ENCODE data around the gene ZNF223.

ZNF223 gene

DNA sequence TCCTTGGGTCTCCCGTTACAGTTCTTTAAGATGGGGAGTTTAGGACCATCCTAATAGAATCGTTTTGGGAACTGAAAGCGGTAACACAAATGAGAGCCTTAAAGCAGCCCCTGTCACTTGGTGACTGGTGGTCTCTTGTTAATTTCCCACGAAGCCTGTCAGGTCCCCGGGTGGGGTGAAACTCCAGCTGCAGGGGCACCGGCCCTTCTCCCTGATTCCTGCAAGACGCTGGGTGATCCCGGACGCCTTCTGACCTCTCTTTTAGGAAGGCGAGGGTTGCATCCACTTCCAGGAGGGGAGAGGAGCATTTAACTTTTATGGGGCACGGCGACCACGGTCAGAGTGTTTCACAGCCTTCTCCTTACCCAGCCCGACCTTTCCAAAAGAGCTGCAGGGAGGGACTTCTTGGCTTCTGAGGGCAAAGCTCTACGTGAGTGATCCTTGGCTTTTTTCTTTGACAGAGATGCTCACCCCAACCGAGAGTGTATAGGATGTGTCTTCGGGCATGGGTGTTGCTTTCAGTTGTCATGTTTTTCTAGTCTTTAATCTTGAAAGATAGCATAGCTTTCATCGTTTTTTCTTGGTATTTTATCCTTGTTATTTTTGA lies 62.1 kb downstream of the ZNF223 start:
- TF ChIP-seq ZNF8 (CRISPR knock-in tag; IDR thresholded peaks at IDR 0.05) (no peak), SNAI2 (CRISPR knock-in tag; IDR thresholded peaks at IDR 0.05) (no peak), ESRRG (CRISPR knock-in tag; IDR thresholded peaks at IDR 0.05) (no peak), ISL1 (CRISPR knock-in tag; IDR thresholded peaks at IDR 0.05) (no peak), PPARA (CRISPR knock-in tag; IDR thresholded peaks at IDR 0.05; ENCODE audit: borderline replicate concordance) (no peak), ZNF70 (CRISPR knock-in tag; IDR thresholded peaks at IDR 0.05) (no peak), TOX (CRISPR knock-in tag; IDR thresholded peaks at IDR 0.05; ENCODE audit: borderline replicate concordance) (no peak), OSR1 (CRISPR knock-in tag; IDR thresholded peaks at IDR 0.05) (no peak), TCF4 (CRISPR knock-in tag; IDR thresholded peaks at IDR 0.05; ENCODE audit: borderline replicate concordance) (no peak), BACH2 (CRISPR knock-in tag; IDR thresholded peaks at IDR 0.05; ENCODE audit: borderline replicate concordance) (no peak), ARNTL (CRISPR knock-in tag; IDR thresholded peaks at IDR 0.05; ENCODE audit: borderline replicate concordance, low read depth) (no peak)
- TF ChIP-seq, protein P1, sequence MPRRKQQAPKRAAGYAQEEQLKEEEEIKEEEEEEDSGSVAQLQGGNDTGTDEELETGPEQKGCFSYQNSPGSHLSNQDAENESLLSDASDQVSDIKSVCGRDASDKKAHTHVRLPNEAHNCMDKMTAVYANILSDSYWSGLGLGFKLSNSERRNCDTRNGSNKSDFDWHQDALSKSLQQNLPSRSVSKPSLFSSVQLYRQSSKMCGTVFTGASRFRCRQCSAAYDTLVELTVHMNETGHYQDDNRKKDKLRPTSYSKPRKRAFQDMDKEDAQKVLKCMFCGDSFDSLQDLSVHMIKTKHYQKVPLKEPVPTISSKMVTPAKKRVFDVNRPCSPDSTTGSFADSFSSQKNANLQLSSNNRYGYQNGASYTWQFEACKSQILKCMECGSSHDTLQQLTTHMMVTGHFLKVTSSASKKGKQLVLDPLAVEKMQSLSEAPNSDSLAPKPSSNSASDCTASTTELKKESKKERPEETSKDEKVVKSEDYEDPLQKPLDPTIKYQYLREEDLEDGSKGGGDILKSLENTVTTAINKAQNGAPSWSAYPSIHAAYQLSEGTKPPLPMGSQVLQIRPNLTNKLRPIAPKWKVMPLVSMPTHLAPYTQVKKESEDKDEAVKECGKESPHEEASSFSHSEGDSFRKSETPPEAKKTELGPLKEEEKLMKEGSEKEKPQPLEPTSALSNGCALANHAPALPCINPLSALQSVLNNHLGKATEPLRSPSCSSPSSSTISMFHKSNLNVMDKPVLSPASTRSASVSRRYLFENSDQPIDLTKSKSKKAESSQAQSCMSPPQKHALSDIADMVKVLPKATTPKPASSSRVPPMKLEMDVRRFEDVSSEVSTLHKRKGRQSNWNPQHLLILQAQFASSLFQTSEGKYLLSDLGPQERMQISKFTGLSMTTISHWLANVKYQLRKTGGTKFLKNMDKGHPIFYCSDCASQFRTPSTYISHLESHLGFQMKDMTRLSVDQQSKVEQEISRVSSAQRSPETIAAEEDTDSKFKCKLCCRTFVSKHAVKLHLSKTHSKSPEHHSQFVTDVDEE (CRISPR knock-in tag; IDR thresholded peaks at IDR 0.05): no peak
- TF ChIP-seq, protein P2, sequence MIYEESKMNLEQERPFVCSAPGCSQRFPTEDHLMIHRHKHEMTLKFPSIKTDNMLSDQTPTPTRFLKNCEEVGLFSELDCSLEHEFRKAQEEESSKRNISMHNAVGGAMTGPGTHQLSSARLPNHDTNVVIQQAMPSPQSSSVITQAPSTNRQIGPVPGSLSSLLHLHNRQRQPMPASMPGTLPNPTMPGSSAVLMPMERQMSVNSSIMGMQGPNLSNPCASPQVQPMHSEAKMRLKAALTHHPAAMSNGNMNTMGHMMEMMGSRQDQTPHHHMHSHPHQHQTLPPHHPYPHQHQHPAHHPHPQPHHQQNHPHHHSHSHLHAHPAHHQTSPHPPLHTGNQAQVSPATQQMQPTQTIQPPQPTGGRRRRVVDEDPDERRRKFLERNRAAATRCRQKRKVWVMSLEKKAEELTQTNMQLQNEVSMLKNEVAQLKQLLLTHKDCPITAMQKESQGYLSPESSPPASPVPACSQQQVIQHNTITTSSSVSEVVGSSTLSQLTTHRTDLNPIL (CRISPR knock-in tag; IDR thresholded peaks at IDR 0.05; ENCODE audit: low read depth): no peak
- TF ChIP-seq, protein P3, sequence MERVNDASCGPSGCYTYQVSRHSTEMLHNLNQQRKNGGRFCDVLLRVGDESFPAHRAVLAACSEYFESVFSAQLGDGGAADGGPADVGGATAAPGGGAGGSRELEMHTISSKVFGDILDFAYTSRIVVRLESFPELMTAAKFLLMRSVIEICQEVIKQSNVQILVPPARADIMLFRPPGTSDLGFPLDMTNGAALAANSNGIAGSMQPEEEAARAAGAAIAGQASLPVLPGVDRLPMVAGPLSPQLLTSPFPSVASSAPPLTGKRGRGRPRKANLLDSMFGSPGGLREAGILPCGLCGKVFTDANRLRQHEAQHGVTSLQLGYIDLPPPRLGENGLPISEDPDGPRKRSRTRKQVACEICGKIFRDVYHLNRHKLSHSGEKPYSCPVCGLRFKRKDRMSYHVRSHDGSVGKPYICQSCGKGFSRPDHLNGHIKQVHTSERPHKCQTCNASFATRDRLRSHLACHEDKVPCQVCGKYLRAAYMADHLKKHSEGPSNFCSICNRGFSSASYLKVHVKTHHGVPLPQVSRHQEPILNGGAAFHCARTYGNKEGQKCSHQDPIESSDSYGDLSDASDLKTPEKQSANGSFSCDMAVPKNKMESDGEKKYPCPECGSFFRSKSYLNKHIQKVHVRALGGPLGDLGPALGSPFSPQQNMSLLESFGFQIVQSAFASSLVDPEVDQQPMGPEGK (CRISPR knock-in tag; IDR thresholded peaks at IDR 0.05; ENCODE audit: borderline replicate concordance): no peak
- TF ChIP-seq, protein P4, sequence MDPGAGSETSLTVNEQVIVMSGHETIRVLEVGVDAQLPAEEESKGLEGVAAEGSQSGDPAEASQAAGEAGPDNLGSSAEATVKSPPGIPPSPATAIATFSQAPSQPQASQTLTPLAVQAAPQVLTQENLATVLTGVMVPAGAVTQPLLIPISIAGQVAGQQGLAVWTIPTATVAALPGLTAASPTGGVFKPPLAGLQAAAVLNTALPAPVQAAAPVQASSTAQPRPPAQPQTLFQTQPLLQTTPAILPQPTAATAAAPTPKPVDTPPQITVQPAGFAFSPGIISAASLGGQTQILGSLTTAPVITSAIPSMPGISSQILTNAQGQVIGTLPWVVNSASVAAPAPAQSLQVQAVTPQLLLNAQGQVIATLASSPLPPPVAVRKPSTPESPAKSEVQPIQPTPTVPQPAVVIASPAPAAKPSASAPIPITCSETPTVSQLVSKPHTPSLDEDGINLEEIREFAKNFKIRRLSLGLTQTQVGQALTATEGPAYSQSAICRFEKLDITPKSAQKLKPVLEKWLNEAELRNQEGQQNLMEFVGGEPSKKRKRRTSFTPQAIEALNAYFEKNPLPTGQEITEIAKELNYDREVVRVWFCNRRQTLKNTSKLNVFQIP (CRISPR knock-in tag; IDR thresholded peaks at IDR 0.05; ENCODE audit: borderline replicate concordance, low read depth): no peak
- ATAC-seq: peak; percentile 47

Data from SK-N-SH treated with all-trans-retinoic acid at 6 μM for 48 hours (cell line).